ENCODE results near the gene DNAJC22. TPM values are rescaled to one million over a fixed set of nuclear protein-coding genes. Genes with fewer than 3 reads are reported as not detected.
A peak's percentile ranks its signal among the peaks of the same experiment; 100 is the strongest.

DNAJC22 gene
- total RNA-seq, 1 donor from 2014 or later = 0.26 TPM

GRCh38 chr12:49328816-49329215 is 17.9 kb upstream of the DNAJC22 start:
- no peak overlapping the region for H3K4me3 ChIP-seq (ENCODE audit: low read depth, low read length)
- TF ChIP-seq CTCF (IDR thresholded peaks at IDR 0.05; ENCODE audit: insufficient read depth, low read length, severe bottlenecking) = no peak
- no peak for DNase-seq (ENCODE audit: low read depth)
- peaks cover 4% of the 10 kb centered on the region for H3K27me3 ChIP-seq (ENCODE audit: control insufficient read depth, insufficient read depth, low read length)
- peaks cover 8% of the 10 kb centered on the region for H3K36me3 ChIP-seq (ENCODE audit: control insufficient read depth, insufficient read depth, low read length)
- no peak for FAIRE-seq

GRCh38 chr12:49330032-49330619 is 16.6 kb upstream of the DNAJC22 start:
- Histone ChIP-seq H3K27me3 (ENCODE audit: control insufficient read depth, insufficient read depth, low read length) (peaks cover 4% of the 10 kb centered on the region), H3K4me3 (ENCODE audit: low read depth, low read length) (no peak overlapping the region), H3K36me3 (ENCODE audit: control insufficient read depth, insufficient read depth, low read length) (peaks cover 8% of the 10 kb centered on the region)
- no peak for TF ChIP-seq CTCF (IDR thresholded peaks at IDR 0.05; ENCODE audit: insufficient read depth, low read length, severe bottlenecking)
- FAIRE-seq = no peak
- no peak for DNase-seq (ENCODE audit: low read depth)

GRCh38 chr12:49330631-49331379 is 15.9 kb upstream of the DNAJC22 start:
- Histone ChIP-seq H3K27me3 (ENCODE audit: control insufficient read depth, insufficient read depth, low read length) (peaks cover 8% of the 10 kb centered on the region), H3K4me3 (ENCODE audit: low read depth, low read length) (no peak overlapping the region), H3K36me3 (ENCODE audit: control insufficient read depth, insufficient read depth, low read length) (peaks cover 8% of the 10 kb centered on the region)
- no peak for TF ChIP-seq CTCF (IDR thresholded peaks at IDR 0.05; ENCODE audit: insufficient read depth, low read length, severe bottlenecking)
- no peak for DNase-seq (ENCODE audit: low read depth)
- FAIRE-seq = no peak

GRCh38 chr12:49331380-49332222 is 15.1 kb upstream of the DNAJC22 start:
- FAIRE-seq = peak; percentile 40
- H3K36me3 ChIP-seq (ENCODE audit: control insufficient read depth, insufficient read depth, low read length) = peaks cover 5% of the 10 kb centered on the region
- H3K27me3 ChIP-seq (ENCODE audit: control insufficient read depth, insufficient read depth, low read length) = peaks cover 15% of the 10 kb centered on the region
- no peak overlapping the region for H3K4me3 ChIP-seq (ENCODE audit: low read depth, low read length)
- peak; percentile 84 for TF ChIP-seq CTCF (IDR thresholded peaks at IDR 0.05; ENCODE audit: insufficient read depth, low read length, severe bottlenecking)
- DNase-seq (ENCODE audit: low read depth) = peak; percentile 58

GRCh38 chr12:49332441-49332861 is 14.2 kb upstream of the DNAJC22 start:
- no peak for TF ChIP-seq CTCF (IDR thresholded peaks at IDR 0.05; ENCODE audit: insufficient read depth, low read length, severe bottlenecking)
- Histone ChIP-seq H3K36me3 (ENCODE audit: control insufficient read depth, insufficient read depth, low read length) (peaks cover 2% of the 10 kb centered on the region), H3K4me3 (ENCODE audit: low read depth, low read length) (no peak overlapping the region), H3K27me3 (ENCODE audit: control insufficient read depth, insufficient read depth, low read length) (peaks cover 22% of the 10 kb centered on the region)
- no peak for FAIRE-seq
- no peak for DNase-seq (ENCODE audit: low read depth)
